RWPE2 (cell line): ENCODE data around the gene CCDC40.
A peak's percentile ranks its signal among the peaks of the same experiment; 100 is the strongest.

ENCODE experiments used
- ATAC-seq: fragments of 200-7000 bp; cut with Tn5 transposase; 3 replicates; pipeline ENCODE4 v1.9.1; 2021; ENCODE audit warnings: low read depth
- DNase-seq: peaks from one replicate; pipeline ENCODE4 v3.0.0-alpha.2; 2020; ENCODE audit warnings: low spot score
- H3K27ac ChIP-seq: fragments of 450-650 bp; 2 replicates; pipeline ENCODE4 v1.5.1; 2017; ENCODE audit warnings: mild to moderate bottlenecking; ENCODE audit not compliant: poor library complexity, severe bottlenecking
- H3K27me3 ChIP-seq: fragments of 250-450 bp; sonication (Bioruptor Pico); 2 replicates; pipeline ENCODE4 v1.5.1; 2021; ENCODE audit warnings: mild to moderate bottlenecking, moderate library complexity; ENCODE audit not compliant: insufficient read depth, poor library complexity, severe bottlenecking
- H3K36me3 ChIP-seq: fragments of 250-450 bp; sonication (Bioruptor Pico); 2 replicates; pipeline ENCODE4 v1.5.1; 2020; ENCODE audit warnings: low read depth, mild to moderate bottlenecking, moderate library complexity
- H3K4me1 ChIP-seq: fragments of 250-450 bp; sonication (Bioruptor Pico); 2 replicates; pipeline ENCODE4 v1.5.1; 2021; ENCODE audit warnings: mild to moderate bottlenecking, moderate library complexity; ENCODE audit not compliant: insufficient read depth, poor library complexity, severe bottlenecking
- H3K4me3 ChIP-seq: fragments of 250-450 bp; sonication (Bioruptor Pico); 2 replicates; pipeline ENCODE4 v1.5.1; 2021; ENCODE audit warnings: mild to moderate bottlenecking, moderate library complexity; ENCODE audit not compliant: severe bottlenecking
- H3K9me3 ChIP-seq: fragments of 250-450 bp; sonication (Bioruptor Pico); 2 replicates; pipeline ENCODE4 v1.5.1; 2021; ENCODE audit warnings: mild to moderate bottlenecking, moderate library complexity; ENCODE audit not compliant: severe bottlenecking
- TF ChIP-seq, protein P1 (sequence below): fragments of 450-650 bp; IDR thresholded peaks from one replicate; pipeline ENCODE4 v1.5.1; 2017; ENCODE audit warnings: mild to moderate bottlenecking, moderate library complexity; ENCODE audit not compliant: poor library complexity, severe bottlenecking

The CCDC40 gene

DNA sequence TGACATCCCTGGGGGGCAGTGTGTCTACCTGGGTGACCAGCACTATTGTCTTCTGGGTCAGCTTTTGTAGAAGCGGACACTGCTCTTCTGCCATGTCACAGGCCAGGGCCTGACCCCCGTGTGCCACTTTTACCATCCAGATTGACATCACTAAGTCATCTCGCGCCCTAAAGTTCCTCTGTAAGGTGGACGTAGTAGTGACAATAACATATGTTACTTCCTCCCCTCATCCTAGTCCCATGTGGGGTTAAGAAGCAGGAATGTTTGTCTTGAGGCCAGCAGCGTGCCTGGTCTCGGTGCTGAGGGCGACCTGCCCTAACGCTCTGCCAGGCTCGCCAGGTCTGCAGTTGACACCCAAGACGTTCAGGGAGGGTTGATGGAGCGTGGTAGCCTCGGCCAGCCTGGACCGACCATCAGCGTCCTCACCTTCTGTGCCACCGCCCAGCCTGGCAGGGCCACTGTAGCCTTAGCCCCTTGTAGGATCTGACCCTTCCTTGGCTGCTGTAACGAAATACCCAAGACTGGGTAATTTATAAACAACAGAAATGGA lies 85.7 kb downstream of the CCDC40 start:
- Histone ChIP-seq H3K4me3 (no peak overlapping the region), H3K27me3 (no peaks in the 10 kb centered on the region), H3K27ac (no peak overlapping the region), H3K4me1 (no peaks in the 10 kb centered on the region), H3K36me3 (no peaks in the 10 kb centered on the region), H3K9me3 (no peaks in the 10 kb centered on the region)
- TF ChIP-seq, protein P1, sequence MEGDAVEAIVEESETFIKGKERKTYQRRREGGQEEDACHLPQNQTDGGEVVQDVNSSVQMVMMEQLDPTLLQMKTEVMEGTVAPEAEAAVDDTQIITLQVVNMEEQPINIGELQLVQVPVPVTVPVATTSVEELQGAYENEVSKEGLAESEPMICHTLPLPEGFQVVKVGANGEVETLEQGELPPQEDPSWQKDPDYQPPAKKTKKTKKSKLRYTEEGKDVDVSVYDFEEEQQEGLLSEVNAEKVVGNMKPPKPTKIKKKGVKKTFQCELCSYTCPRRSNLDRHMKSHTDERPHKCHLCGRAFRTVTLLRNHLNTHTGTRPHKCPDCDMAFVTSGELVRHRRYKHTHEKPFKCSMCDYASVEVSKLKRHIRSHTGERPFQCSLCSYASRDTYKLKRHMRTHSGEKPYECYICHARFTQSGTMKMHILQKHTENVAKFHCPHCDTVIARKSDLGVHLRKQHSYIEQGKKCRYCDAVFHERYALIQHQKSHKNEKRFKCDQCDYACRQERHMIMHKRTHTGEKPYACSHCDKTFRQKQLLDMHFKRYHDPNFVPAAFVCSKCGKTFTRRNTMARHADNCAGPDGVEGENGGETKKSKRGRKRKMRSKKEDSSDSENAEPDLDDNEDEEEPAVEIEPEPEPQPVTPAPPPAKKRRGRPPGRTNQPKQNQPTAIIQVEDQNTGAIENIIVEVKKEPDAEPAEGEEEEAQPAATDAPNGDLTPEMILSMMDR = no peak
- ATAC-seq (no peak), DNase-seq (no peak)

DNA sequence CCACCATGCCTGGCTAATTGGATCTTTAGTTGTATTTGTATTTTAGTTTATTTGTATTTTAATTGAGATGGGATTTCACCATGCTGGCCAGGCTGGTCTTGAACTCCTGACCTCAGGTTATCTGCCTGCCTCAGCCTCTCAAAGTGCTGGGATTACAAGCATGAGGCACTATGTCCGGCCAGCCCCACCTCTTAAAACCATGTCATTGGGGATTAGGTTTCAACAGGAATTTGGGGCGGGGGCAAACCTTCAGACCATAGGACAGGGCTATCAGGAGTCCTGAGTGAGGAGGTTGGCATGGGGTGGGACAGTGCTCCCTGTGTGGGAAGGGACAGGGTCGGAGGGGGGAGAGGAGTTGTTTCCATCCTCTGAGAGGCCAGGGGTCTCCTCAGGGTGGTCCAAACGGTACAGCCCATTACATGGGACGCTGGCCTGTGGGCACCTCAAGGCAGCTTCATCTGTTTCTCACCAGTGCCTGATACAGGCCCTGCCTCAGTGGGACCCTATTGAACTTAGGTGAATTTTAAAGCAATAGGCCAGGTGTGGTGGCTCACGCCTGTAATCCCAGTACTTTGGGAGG lies 86.6 kb downstream of the CCDC40 start:
- no peak overlapping the region for H3K4me3 ChIP-seq
- H3K27me3 ChIP-seq = no peaks in the 10 kb centered on the region
- no peaks in the 10 kb centered on the region for H3K4me1 ChIP-seq
- DNase-seq = no peak
- ATAC-seq = no peak
- TF ChIP-seq, protein P1 = no peak
- H3K9me3 ChIP-seq = no peaks in the 10 kb centered on the region
- no peak overlapping the region for H3K27ac ChIP-seq
- no peaks in the 10 kb centered on the region for H3K36me3 ChIP-seq

DNA sequence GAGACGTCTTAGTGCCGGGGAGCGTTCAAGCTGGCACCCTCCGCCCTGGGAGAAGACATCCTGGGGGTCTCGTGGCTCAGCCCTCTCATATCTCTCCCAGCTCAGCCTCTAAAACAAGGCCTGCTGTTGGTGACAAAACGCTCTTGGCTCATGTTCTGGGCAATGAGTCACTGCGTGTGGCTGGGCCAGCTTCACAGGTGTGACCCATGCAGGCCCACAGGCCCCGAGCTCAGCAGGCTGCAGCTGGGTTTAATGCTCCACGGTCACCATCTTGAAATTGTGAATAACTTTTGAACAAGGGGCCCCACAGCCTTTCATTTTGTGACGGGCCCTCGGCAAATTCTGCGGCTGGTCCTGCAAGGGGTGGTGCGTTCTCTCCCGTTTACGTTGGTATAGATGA lies 87.3 kb downstream of the CCDC40 start:
- Histone ChIP-seq H3K4me1 (no peaks in the 10 kb centered on the region), H3K9me3 (no peaks in the 10 kb centered on the region), H3K27me3 (no peaks in the 10 kb centered on the region), H3K27ac (no peak overlapping the region), H3K4me3 (no peak overlapping the region), H3K36me3 (no peaks in the 10 kb centered on the region)
- TF ChIP-seq, protein P1 = no peak
- no peak for ATAC-seq
- DNase-seq = no peak

DNA sequence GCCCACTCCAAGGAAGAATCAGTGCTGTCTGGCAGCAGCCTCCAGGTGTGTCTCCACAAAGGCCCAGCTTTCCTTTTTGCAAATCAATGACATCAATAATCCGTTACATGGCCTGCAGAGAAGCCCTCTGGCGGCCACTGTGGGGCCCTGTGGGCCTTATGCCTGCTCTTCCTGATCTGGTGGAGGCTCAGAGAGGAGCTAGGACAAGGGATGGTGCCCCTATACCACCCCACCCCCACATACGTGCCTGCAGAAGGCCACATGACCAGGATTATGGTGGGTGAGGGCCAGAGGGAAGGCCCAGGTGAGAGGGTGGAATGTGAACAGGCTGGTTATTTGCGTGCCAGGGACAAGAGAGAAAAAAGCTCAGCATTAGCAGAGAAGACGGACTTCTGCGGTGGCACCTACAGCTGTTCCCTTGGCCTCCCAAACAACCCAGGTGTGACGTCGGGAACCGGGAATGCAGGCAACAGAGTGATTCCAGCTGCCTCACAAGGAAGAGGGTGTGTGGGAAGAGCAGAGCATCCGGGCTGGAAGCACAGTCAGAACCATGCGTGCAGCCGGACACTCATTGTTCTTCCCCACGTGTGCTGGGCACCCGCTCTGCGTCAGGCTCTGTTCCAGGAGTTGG lies 88.0 kb downstream of the CCDC40 start:
- no peak overlapping the region for H3K4me3 ChIP-seq
- H3K9me3 ChIP-seq = no peaks in the 10 kb centered on the region
- no peak overlapping the region for H3K27ac ChIP-seq
- TF ChIP-seq, protein P1 = peak; percentile 35
- no peaks in the 10 kb centered on the region for H3K27me3 ChIP-seq
- peak; percentile 67 for ATAC-seq
- no peaks in the 10 kb centered on the region for H3K4me1 ChIP-seq
- no peak for DNase-seq
- no peaks in the 10 kb centered on the region for H3K36me3 ChIP-seq
